GM23338 (cell line): ENCODE results near the gene ROR1.

Experiments
- CREB1 ChIP-seq: fragments of 250-450 bp; sonication (Bioruptor Pico); IDR thresholded peaks from 2 replicates; pipeline ENCODE4 v1.5.0; 2020; ENCODE audit warnings: low read depth, mild to moderate bottlenecking, moderate library complexity
- CTCF ChIP-seq, 2 experiments: fragments of 200-600 bp in 1 of 2; sonication (generic) in 1 of 2; conservative IDR thresholded peaks; 2 replicates each; pipeline versions ENCODE4 v1.5.1 to v1.6.1; 2016 to 2017; ENCODE audit warnings: antibody characterized with exemption in 2 of 2, low read depth in 2 of 2, mild to moderate bottlenecking in 2 of 2, moderate library complexity in 1 of 2
- EZH2 ChIP-seq: fragments of 200-600 bp; sonication (generic); IDR thresholded peaks from one replicate; pipeline ENCODE4 v1.8.0; 2017; ENCODE audit warnings: antibody characterized with exemption, mild to moderate bottlenecking, low read depth; ENCODE audit not compliant: unreplicated experiment
- EZH2phosphoT487 ChIP-seq: fragments of 200-600 bp; sonication (generic); IDR thresholded peaks from one replicate; pipeline ENCODE4 v1.8.1; 2018; ENCODE audit warnings: antibody characterized with exemption; ENCODE audit not compliant: unreplicated experiment
- JUNB ChIP-seq: IDR thresholded peaks from one replicate; pipeline ENCODE4 v1.6.1; 2016; ENCODE audit warnings: antibody characterized with exemption; ENCODE audit not compliant: unreplicated experiment
- POLR2AphosphoS5 ChIP-seq: IDR thresholded peaks from 2 replicates; pipeline ENCODE4 v1.6.1; 2016; ENCODE audit warnings: antibody characterized with exemption, low read depth
- REST ChIP-seq: IDR thresholded peaks from one replicate; pipeline ENCODE4 v1.6.1; 2018; ENCODE audit warnings: antibody characterized with exemption; ENCODE audit not compliant: unreplicated experiment
- STAT1 ChIP-seq: IDR thresholded peaks from one replicate; pipeline ENCODE4 v1.6.1; 2016; ENCODE audit warnings: antibody characterized with exemption; ENCODE audit not compliant: unreplicated experiment

- TF ChIP-seq CTCF (conservative IDR thresholded peaks at IDR 0.05; ENCODE audit: low read depth in 2 of 2) (no peak), POLR2AphosphoS5 (no peak), STAT1 (no peak), EZH2 (no peak), CREB1 (CRISPR knock-in tag) (no peak), REST (no peak), EZH2phosphoT487 (no peak), JUNB (no peak)
Measured at GRCh38 chr1:64080941-64081562, 307.2 kb downstream of the ROR1 start.
